Kidney epithelial cell (primary cell): Measurements from ENCODE around the gene SPSB4. TPM values are rescaled to one million over a fixed set of nuclear protein-coding genes. Genes with fewer than 3 reads are reported as not detected.
"Not testable (repeated sequence)": the region's sequence is repeated elsewhere in the genome, so short reads cannot be mapped to it uniquely, and the experiment has no call there.

Experiments used
- DNase-seq: peaks from one replicate; pipeline ENCODE4 v3.0.0-alpha.2; 2010; ENCODE audit warnings: low read depth
- H3K27me3 ChIP-seq: 2 replicates; pipeline ENCODE4 v1.6.0; 2011; ENCODE audit warnings: low read length; ENCODE audit not compliant: control insufficient read depth, insufficient read depth
- H3K36me3 ChIP-seq: 2 replicates; pipeline ENCODE4 v1.5.1; 2011; ENCODE audit warnings: low read length; ENCODE audit not compliant: control insufficient read depth, insufficient read depth
- H3K4me3 ChIP-seq: 2 replicates; pipeline ENCODE4 v1.5.1; 2011; ENCODE audit warnings: low read depth, mild to moderate bottlenecking, control low read depth, low read length
- total RNA-seq: library from RNA; depleted of rRNA; stranded (reverse); fragments of >200 nt; gene quantifications from 2 replicates; pipeline ENCODE4 v1.2.3, GENCODE V29; 2015
- TF ChIP-seq, protein P1 (sequence below): IDR thresholded peaks from 2 replicates; pipeline ENCODE4 v1.5.1; 2011; ENCODE audit warnings: mild to moderate bottlenecking, moderate library complexity, low read length, control low read depth, inconsistent platforms; ENCODE audit not compliant: insufficient read depth, poor library complexity, severe bottlenecking

SPSB4 gene
- total RNA-seq, 1 donor from 2014 or later: 0.67 TPM

DNA sequence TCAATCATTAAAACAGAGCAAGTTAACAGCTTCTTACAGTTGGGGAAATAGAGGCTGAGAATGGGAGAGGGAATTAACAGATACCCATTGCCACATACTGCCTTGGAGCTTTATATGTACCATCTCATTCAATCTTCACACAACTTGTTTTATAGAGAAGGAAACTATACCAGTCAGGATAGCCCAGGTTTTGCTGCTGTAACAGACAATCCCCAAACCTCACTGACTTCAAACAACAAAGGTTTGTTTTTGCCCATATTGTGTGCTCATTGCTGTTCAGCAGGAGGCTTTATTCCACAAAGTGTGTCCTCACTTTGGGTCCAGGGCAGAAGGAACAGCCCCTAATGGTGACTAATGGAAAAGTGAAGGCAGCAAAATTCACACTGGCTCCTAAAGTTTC is 59.2 kb downstream of the SPSB4 start:
- Histone ChIP-seq H3K36me3 (no peaks in the 10 kb centered on the region), H3K4me3 (no peak overlapping the region), H3K27me3 (no peaks in the 10 kb centered on the region)
- TF ChIP-seq, protein P1, sequence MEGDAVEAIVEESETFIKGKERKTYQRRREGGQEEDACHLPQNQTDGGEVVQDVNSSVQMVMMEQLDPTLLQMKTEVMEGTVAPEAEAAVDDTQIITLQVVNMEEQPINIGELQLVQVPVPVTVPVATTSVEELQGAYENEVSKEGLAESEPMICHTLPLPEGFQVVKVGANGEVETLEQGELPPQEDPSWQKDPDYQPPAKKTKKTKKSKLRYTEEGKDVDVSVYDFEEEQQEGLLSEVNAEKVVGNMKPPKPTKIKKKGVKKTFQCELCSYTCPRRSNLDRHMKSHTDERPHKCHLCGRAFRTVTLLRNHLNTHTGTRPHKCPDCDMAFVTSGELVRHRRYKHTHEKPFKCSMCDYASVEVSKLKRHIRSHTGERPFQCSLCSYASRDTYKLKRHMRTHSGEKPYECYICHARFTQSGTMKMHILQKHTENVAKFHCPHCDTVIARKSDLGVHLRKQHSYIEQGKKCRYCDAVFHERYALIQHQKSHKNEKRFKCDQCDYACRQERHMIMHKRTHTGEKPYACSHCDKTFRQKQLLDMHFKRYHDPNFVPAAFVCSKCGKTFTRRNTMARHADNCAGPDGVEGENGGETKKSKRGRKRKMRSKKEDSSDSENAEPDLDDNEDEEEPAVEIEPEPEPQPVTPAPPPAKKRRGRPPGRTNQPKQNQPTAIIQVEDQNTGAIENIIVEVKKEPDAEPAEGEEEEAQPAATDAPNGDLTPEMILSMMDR: no peak
- no peak for DNase-seq

DNA sequence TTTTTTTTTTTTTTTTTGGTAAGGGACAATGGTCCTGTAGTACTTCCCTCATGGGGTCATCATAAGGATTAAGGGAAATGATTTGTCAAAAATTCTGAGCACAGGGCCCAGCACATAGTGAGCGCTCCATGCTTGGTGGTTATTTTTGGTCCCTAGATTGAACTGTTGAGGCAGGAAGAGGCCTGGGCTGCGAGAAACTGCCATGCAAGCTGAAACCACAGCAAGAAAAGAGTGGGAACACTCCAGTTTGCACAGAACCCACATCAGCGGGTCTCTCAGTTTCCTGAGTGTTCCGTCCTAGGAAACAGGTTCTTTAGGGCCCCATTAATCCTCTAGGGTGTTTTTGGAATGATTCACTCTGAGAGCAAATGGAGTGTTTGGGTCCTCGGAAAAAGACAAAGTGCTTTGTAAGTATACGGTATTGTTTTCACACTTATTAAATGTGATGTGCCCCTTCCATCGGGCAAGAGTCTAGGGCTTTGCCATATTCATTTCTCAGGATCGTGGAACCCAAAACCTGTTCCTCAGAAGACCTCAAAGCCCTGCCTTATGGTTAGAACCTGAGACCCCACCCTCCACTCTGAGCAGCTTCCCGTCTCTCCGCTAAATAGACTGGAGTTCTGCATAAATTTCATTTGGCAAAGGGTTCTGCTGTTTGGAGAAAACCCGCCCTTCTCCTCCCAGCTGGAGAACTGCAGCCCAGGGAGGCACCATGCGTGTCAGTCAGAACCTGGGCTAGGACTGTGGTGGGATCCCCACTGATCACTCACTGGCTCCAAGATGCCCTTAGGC is 60.4 kb downstream of the SPSB4 start:
- no peaks in the 10 kb centered on the region for H3K27me3 ChIP-seq
- H3K36me3 ChIP-seq: no peaks in the 10 kb centered on the region
- H3K4me3 ChIP-seq: no peak overlapping the region
- DNase-seq: no peak
- TF ChIP-seq, protein P1: no peak

DNA sequence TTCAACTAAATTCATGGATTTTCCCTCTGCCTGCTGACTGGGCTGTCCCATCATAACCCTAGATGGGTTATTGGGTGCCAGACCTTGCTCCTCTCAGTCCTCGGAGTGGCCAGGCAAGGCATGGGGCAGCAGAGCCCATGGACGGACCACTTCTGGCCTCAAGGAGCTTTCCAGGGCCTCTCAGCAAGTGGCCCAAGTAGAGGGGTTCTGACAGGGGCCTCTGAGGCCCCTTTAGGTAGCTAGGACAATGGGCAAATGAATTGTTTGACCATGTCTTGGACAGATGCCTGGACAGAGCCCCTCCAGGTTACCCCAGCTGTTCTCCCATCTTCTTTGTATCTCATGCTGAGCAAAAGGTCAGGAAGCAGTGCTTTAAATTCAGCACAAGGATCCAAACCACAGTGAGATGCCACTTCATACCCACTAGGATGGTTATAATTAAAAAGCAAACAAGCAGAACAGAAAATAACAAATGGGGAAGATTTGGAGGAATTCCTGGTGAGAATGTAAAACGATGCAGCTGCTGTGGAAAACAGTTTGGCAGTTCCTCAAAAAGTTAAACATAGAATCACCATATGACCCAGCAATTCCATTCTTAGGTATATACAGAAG is 61.6 kb downstream of the SPSB4 start:
- TF ChIP-seq, protein P1: no peak
- DNase-seq: no peak

DNA sequence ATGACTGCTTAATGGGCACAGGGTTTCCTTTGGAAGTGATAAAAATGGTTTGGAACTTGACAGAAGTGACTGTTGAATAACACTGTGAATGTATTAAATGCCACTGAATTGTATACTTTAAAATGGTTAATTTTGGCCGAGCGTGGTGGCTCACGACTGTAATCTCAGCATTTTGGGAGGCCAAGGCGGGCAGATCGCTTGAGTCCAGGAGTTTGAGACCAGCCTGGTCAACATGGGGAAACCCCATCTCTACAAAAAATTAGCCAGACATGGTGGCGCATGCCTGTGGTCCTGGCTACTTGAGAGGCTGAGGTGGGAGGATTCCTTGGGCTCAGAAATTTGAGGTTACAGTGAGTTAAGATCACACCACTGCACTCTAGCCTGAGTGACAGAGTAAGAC is 62.5 kb downstream of the SPSB4 start:
- H3K4me3 ChIP-seq, H3K27me3 ChIP-seq, H3K36me3 ChIP-seq, DNase-seq: not testable (repeated sequence)

More for the DNA sequence above, 61.6 kb downstream of the SPSB4 start:
- Histone ChIP-seq H3K36me3 (no peaks in the 10 kb centered on the region), H3K27me3 (no peaks in the 10 kb centered on the region), H3K4me3 (no peak overlapping the region)

DNA sequence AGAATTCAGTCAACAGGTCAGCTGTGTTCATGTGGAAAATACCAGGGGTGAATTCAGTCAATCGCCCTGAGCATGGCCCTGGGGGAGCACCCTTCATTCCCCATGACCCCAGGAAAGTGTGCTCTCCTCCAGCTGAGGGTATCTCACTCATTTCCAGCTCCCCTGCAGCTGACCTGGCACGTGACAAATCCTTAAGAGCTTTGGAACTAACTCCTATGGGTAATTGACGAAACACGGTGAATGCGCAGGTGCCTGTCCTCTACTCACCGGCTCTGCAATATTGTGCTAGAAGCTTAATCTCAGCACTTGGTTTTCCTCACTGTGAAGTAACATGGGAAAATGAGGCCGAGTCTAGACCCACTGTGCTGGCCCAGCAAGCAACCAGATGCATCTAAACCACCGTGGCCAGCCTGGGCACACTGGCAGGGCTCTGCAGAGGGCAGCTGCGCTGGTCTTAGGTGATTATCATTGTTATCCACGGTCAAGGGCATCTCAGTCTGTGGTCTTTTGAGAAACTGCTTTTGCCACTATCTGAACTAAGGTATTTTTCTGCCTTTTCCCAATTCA is 63.1 kb downstream of the SPSB4 start:
- H3K36me3 ChIP-seq: no peaks in the 10 kb centered on the region
- H3K27me3 ChIP-seq: no peaks in the 10 kb centered on the region
- no peak for DNase-seq
- H3K4me3 ChIP-seq: no peak overlapping the region
- TF ChIP-seq, protein P1: no peak

DNA sequence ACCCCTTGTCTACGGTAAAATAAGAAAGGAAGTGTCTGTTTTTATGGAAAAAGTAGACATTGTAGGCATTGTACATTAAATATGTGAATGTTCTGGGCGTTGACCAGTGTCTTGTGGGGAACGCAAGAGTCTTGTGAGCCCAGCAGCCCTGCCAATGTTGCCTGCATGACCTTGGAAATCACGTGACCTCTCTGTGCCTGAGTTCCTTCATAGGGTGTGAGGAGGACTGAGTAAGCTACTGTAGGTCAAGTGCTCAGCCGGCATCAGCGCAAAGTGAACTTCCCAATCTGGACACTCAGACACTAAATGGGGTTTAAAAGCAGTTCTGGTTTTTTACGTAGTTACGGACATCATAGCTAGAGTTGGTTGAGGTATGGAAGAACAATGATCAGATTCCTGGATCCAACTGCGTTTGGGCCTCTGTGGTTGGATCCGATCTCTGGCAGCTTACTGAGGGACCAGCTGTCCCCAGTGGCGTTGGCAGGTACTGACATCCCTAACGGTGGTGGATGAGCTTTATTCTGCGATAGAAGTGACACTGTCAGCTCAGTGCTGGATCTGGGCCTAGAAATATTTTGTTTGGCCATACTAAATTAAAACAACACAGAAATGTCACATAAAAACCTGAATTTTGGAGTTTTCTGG is 63.8 kb downstream of the SPSB4 start:
- no peak overlapping the region for H3K4me3 ChIP-seq
- no peaks in the 10 kb centered on the region for H3K36me3 ChIP-seq
- DNase-seq: no peak
- no peaks in the 10 kb centered on the region for H3K27me3 ChIP-seq
- TF ChIP-seq, protein P1: peak; percentile 37
